ENCODE data around the gene DDX52. TPM values are rescaled to one million over a fixed set of nuclear protein-coding genes. Genes with fewer than 3 reads are reported as not detected.

DDX52 gene
- total RNA-seq, 4 donors from 2014 or later: 12.4 to 26.1 (median 14.5) TPM

GRCh38 chr17:37592291-37592690 lies 51.0 kb downstream of the DDX52 start:
- no peaks in the 10 kb centered on the region for H3K27me3 ChIP-seq
- no peak overlapping the region for H3K4me3 ChIP-seq
- peaks cover 0 to 55% (median 10%) of the 10 kb centered on the region in 3 donors for H3K36me3 ChIP-seq
- H3K9me3 ChIP-seq: no peaks in the 10 kb centered on the region
- no peaks in the 10 kb centered on the region for H3K4me1 ChIP-seq
- no peak for TF ChIP-seq EP300 (IDR thresholded peaks at IDR 0.05)
- TF ChIP-seq CTCF (IDR thresholded peaks at IDR 0.05): no peak
- TF ChIP-seq POLR2A (IDR thresholded peaks at IDR 0.05): no peak
- DNase-seq (ENCODE audit: low spot score in 2 of 2): no peak
- H3K27ac ChIP-seq: no peak overlapping the region
- WGBS, 2 donors: 77 to 79% methylated on average over 6 of the region's 6 CpGs

- Histone ChIP-seq H3K9me3 (no peaks in the 10 kb centered on the region), H3K27me3 (no peaks in the 10 kb centered on the region), H3K4me1 (no peaks in the 10 kb centered on the region), H3K4me3 (no peak overlapping the region), H3K36me3 (peaks cover 0 to 80% (median 3%) of the 10 kb centered on the region in 3 donors), H3K27ac (no peak overlapping the region)
- no peak for DNase-seq (ENCODE audit: low spot score in 2 of 2)
- WGBS, 2 donors: 87 to 92% methylated on average over 3 of the region's 3 CpGs
- TF ChIP-seq CTCF (IDR thresholded peaks at IDR 0.05): no peak
- no peak for TF ChIP-seq EP300 (IDR thresholded peaks at IDR 0.05)
Measured at GRCh38 chr17:37585066-37585465, 58.2 kb downstream of the DDX52 start.

- 92 to 94% methylated on average over 3 of the region's 3 CpGs for WGBS, 2 donors
- Histone ChIP-seq H3K4me1 (no peaks in the 10 kb centered on the region), H3K9me3 (peaks cover 0 to 16% (median 0%) of the 10 kb centered on the region in 4 donors), H3K27ac (no peak overlapping the region), H3K27me3 (no peaks in the 10 kb centered on the region), H3K36me3 (peaks cover 2 to 94% (median 5%) of the 10 kb centered on the region in 3 donors), H3K4me3 (no peak overlapping the region)
- TF ChIP-seq CTCF (IDR thresholded peaks at IDR 0.05) (no peak), EP300 (IDR thresholded peaks at IDR 0.05) (no peak), POLR2A (IDR thresholded peaks at IDR 0.05) (no peak)
- DNase-seq (ENCODE audit: low spot score in 2 of 2): no peak
Measured at GRCh38 chr17:37576281-37576680, 67.0 kb downstream of the DDX52 start.

- Histone ChIP-seq H3K4me3 (no peak overlapping the region), H3K27ac (no peak overlapping the region), H3K9me3 (peaks cover 0 to 16% (median 0%) of the 10 kb centered on the region in 4 donors), H3K27me3 (no peaks in the 10 kb centered on the region), H3K36me3 (peaks cover 2 to 94% (median 5%) of the 10 kb centered on the region in 3 donors), H3K4me1 (no peaks in the 10 kb centered on the region)
- TF ChIP-seq EP300 (IDR thresholded peaks at IDR 0.05) (no peak), POLR2A (IDR thresholded peaks at IDR 0.05) (no peak), CTCF (IDR thresholded peaks at IDR 0.05) (no peak)
- 96 to 98% methylated on average over 2 of the region's 2 CpGs for WGBS, 2 donors
- DNase-seq (ENCODE audit: low spot score in 2 of 2): no peak
Measured at GRCh38 chr17:37574427-37574826, 68.8 kb downstream of the DDX52 start.

GRCh38 chr17:37571674-37572073 lies 71.6 kb downstream of the DDX52 start:
- 85 to 86% methylated on average over 3 of the region's 3 CpGs for WGBS, 2 donors

More at GRCh38 chr17:37571674-37572073, 71.6 kb downstream of the DDX52 start:
- H3K4me3 ChIP-seq: no peak overlapping the region
- peaks cover 6 to 97% (median 13%) of the 10 kb centered on the region in 3 donors for H3K36me3 ChIP-seq
- H3K9me3 ChIP-seq: peaks cover 0 to 16% (median 0%) of the 10 kb centered on the region in 4 donors
- H3K4me1 ChIP-seq: no peaks in the 10 kb centered on the region
- no peak overlapping the region for H3K27ac ChIP-seq
- TF ChIP-seq EP300 (IDR thresholded peaks at IDR 0.05): no peak
- no peak for TF ChIP-seq POLR2A (IDR thresholded peaks at IDR 0.05)
- TF ChIP-seq CTCF (IDR thresholded peaks at IDR 0.05): no peak
- no peak for DNase-seq (ENCODE audit: low spot score in 2 of 2)
- H3K27me3 ChIP-seq: no peaks in the 10 kb centered on the region

All from tibial nerve (tissue), 4 donors.